ENCODE results near the gene ACADS. TPM values are rescaled to one million over a fixed set of nuclear protein-coding genes. Genes with fewer than 3 reads are reported as not detected.
A peak's percentile ranks its signal among the peaks of the same experiment; 100 is the strongest.

The ACADS gene, protein sequence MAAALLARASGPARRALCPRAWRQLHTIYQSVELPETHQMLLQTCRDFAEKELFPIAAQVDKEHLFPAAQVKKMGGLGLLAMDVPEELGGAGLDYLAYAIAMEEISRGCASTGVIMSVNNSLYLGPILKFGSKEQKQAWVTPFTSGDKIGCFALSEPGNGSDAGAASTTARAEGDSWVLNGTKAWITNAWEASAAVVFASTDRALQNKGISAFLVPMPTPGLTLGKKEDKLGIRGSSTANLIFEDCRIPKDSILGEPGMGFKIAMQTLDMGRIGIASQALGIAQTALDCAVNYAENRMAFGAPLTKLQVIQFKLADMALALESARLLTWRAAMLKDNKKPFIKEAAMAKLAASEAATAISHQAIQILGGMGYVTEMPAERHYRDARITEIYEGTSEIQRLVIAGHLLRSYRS
- 15.5 and 16.9 TPM in 2 replicates for total RNA-seq (2014; rRNA removed)
- 7.8 TPM for polyA plus RNA-seq (2012)

DNA sequence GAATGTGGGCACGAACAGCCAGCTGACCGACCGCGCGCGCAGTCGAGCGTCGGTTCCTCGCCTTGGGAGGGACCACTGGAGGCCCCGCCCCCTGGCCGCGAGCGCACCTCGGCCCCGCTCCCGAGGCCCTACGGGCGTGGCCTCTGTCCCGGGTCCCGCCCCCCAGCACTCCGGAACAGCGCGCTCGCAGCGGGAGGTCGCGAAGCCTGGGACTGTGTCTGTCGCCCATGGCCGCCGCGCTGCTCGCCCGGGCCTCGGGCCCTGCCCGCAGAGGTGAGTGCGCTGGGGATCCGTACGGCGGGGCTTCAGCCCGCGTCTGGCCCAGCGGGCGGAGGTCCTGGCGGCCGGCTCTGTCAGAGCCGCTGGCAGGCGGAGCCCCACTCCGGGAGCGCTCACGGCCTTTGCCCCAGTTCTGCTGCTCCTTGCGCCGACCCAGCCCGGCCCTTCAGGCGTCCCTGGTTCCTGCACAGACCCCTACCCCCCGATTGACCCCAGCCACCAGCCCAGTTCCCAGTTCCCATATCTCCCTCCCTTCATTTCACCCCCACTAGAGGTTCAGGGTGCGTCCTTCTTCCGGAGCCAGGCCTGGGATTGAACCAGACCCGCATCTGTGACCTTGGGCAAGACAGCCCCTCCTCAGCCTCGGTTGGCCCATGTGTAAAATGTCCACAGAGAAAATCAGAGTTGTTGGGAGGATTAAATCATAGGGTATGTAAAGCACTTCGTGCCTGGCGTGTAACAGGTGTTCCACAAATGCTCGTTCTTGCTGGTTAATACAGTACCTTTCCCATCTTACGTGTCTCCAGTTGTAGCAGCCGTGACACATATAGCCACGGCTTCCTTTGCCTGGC, at the start of gene ACADS:
Gene ACADS (plus strand): TSS at position 168 of the 851 bp plus-strand sequence. CDS start 60 bp downstream, at position 228.
- DNase-seq (ENCODE audit: low read depth): peak; percentile 78

GRCh38 chr12:120677765-120678473, 47.7 kb upstream of the ACADS start:
- peak; percentile 15 for DNase-seq (ENCODE audit: low read depth)

DNA sequence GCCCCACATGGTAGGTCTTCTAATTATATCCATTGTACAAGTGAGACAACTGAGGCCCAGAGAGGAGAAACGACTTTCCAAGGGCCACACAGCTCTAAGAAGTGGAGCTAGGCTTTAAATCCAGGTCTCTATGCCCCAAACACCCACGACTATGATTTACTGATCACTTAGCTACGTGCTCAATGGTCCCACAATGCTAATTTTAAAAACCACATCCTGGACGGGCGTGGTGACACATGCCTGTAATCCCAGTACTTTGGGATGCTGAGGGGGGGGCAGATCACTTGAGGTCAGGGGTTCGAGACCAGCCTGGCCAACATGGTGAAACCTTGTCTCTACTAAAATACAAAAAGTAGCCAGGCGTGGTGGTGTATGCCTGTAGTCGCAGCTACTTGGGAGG, 47.1 kb upstream of the ACADS start:
- DNase-seq (ENCODE audit: low read depth): peak; percentile 17

DNA sequence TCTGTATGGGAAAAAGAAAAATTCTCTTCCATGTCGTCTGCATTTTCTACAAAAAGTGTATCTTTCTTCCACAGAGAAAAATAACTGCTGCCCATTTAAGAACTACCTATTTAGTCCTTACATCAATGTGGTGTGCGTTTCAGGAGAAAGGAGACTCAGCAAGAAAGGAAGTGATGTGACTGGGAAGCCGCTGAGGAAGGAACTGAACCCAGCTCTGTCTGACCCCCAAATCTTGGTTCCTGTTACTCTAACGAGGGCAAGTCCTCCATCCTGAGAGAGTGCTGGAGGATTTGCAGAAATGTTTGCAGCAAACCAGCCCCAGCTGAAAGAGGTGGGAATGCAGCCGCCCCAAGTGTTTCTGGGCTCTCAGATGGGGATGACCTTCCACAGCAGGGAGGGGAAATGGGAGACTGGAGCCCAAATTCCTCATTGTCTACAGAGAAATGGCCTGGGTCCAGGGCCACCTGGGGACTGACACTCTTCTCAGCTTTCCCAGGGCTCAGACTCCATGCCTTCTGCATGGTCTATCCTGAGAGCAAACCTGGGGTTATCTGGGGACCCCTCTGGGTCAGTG, 45.4 kb upstream of the ACADS start:
- DNase-seq (ENCODE audit: low read depth): no peak

DNA sequence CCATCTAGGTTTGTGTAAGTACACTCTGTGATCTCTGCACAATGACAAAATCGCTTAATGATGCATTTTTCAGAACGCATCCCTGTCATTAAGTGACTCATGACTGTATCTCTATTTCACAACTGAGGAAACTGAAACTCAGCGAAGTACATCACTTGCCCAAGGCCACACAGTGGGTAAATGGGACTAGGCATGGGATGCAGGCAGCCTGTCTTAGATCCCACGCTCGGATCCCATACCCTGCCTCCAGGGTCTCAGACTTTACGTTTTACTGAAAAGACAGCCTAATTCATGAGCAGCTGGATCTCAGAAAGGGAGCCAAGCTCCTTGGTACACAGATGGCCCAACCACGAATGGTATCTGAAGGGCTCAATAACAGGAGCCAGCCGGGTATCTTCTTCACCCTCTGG, 41.1 kb upstream of the ACADS start:
- peak; percentile 34 for DNase-seq (ENCODE audit: low read depth)

GRCh38 chr12:120685522-120685921, 40.1 kb upstream of the ACADS start:
- DNase-seq (ENCODE audit: low read depth): no peak

- peak; percentile 95 for DNase-seq (ENCODE audit: low read depth)
Observed at GRCh38 chr12:120686151-120686689, 39.4 kb upstream of the ACADS start.

- peak; percentile 97 for DNase-seq (ENCODE audit: low read depth)
Observed at GRCh38 chr12:120686690-120687577, 38.7 kb upstream of the ACADS start, which contains the start of gene MLEC. Gene MLEC (plus strand): TSS chr12:120687149. CDS start chr12:120687297, 148 bp downstream.

DNA sequence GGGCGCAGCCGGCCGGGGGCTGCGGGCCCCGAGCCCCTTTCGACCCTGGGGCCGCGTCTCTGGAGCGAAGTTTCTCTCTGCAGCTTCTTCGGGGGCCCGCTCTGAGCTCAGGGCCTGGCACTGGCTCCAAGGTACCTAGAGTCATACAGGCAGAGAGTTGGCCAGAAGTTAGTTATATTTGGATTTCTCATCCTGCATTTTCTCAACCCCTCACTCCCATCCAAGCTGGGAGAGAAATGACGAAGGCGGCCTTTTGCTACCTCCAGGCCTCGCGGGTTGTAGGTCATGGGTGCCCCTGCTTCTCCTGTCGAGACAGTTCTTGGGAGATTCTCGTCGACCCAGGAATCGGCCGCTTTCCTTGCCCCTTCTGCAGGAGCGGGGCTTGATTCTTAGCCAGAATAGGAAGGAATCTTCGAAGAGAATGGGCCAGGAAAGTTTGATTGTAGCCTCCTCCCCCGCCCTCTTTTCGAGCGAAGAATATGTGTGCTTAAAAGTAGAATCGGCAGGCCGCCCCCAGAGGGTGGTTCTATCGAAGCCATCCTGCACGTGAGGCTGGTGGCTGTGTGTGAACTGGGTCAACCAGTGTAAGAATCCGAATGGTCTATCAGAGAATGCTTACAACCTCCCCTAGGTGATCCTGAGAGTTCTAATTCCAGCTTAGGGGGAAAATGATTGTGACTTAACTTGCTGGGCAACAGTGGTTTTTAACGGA, 37.9 kb upstream of the ACADS start:
- peak; percentile 36 for DNase-seq (ENCODE audit: low read depth)

DNA sequence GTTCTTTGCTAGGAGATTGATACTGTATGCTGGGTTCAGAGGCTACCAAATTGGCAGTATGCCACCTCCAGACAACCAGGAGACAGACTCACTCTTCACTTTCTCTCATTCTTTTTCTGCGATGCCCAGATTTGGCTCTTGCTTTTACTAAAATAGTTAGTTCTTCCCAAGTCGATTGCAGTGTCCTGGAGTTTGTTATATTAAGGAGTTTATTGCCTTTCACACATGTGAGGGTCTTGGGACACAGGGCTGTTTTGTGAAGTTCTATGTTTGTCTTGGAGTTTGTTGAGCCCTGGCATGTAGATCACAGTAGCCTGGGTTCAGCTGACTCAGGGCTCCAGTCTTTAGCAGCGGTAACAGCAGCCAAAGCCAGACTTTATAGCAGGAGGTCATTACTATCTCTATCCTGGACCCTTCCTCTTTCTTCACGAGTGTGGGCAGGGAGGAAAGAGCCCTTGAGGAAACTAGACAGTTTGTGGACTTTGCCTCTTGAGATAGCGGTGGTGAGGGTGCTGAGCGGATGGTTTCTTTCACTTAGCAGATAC, 37.0 kb upstream of the ACADS start:
- peak; percentile 32 for DNase-seq (ENCODE audit: low read depth)

GRCh38 chr12:120689397-120690082, 36.1 kb upstream of the ACADS start:
- DNase-seq (ENCODE audit: low read depth): no peak

GRCh38 chr12:120690083-120690450, 35.6 kb upstream of the ACADS start:
- no peak for DNase-seq (ENCODE audit: low read depth)

DNA sequence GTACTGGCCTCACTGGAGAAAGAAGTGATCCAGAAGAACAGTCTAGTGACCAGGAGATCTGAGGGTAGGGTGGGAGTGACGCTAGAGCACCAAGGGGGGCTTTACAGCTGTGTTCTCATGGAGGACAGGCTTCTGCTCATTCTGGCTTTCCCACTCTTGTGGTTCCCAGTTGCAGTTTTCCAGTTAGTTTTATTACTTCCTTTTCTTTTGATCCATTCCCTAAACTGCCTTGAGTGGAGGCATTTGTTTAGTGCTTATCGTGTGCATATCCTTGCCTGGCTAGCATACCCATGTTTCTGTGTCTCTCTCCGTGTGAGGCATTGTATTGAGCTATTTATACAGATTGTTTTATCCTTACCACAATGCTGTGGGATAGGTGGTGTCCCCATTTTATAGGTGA, 34.6 kb upstream of the ACADS start:
- DNase-seq (ENCODE audit: low read depth): no peak

DNA sequence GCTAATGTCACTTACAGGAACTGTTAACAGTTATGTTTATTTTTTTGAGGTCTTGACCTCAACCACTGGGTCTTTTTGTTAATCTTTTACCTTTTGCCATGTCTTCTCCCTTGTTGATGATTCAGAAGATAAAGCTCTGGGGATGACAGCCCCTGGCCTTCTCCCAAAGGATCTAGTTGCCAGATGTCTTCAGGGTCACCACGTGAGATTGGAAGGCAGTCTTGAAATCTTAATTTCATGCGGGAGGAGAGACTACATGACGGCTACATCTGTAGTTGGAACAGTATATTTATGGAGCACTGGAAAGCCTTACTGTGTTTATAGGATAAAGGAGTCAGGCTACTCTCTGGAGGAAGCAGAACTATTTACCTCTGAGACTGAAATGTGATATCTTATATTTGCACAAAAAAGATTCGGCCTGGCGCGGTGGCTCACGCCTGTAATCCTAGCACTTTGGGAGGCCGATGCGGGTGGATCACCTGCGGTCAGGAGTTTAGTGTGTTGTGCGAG, 33.0 kb upstream of the ACADS start:
- peak; percentile 37 for DNase-seq (ENCODE audit: low read depth)

- no peak for DNase-seq (ENCODE audit: low read depth)
Observed at GRCh38 chr12:120693848-120694247, 31.8 kb upstream of the ACADS start.

- DNase-seq (ENCODE audit: low read depth): no peak
Observed at GRCh38 chr12:120696626-120697025, 29.0 kb upstream of the ACADS start.

GRCh38 chr12:120697344-120697743, 28.3 kb upstream of the ACADS start:
- no peak for DNase-seq (ENCODE audit: low read depth)

DNA sequence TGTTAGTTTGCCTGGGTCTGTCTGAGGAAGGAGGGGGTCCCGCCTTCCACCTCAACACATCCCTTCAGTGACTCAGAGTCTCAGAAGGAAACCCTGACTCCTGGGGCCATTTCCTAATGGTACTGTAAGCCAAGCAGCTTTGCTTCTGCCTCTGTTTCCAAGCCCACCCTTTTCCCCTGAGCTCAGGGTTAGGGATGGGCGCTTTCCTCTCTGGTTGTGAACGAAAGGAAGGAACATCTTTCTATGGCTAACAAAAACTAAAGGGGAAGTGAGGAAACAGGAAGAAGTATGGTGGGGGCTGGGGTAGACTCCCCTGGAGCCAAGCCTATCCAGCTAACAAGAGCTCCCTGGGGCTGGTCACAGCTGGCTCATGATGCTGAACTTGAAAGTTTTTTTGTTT, 27.0 kb upstream of the ACADS start:
- DNase-seq (ENCODE audit: low read depth): no peak

All from LHCN-M2 (cell line).